Naive thymus-derived CD4-positive, alpha-beta T cell (primary cell): ENCODE measurements around the gene IRAK3. TPM values are rescaled to one million over a fixed set of nuclear protein-coding genes. Genes with fewer than 3 reads are reported as not detected.

Experiments used
- ATAC-seq: fragments of 150-1000 bp; cut with Tn5 transposase; 2 replicates; pipeline ENCODE4 v1.10.0; 2021; ENCODE audit warnings: mild to moderate bottlenecking, moderate library complexity
- CTCF ChIA-PET: fragments of 350-600 bp; sonication (Branson Sonifier 250); formaldehyde crosslinking; loops from one replicate; lab custom pipeline; 2021; ENCODE audit warnings: antibody characterized with exemption; lab: Charles Lee
- POLR2A ChIA-PET: fragments of 350-600 bp; sonication (Branson Sonifier 250); formaldehyde crosslinking; loops from one replicate; lab custom pipeline; 2021; ENCODE audit warnings: antibody characterized with exemption, inconsistent platforms; lab: Charles Lee
- DNase-seq, 9 donors: peaks; one replicate each; pipeline versions ENCODE4 v3.0.0 to v3.0.0-alpha.2; 2020 to 2022; ENCODE audit warnings: mixed read lengths in 1 of 9
- H3K27ac ChIP-seq: one replicate; pipeline ENCODE4 v1.7.0; 2013; ENCODE audit warnings: mild to moderate bottlenecking, low read depth, low read length, moderate library complexity
- H3K27me3 ChIP-seq, 2 donors: one replicate each; pipeline ENCODE4 v1.7.0; 2013; ENCODE audit warnings: low read length in 2 of 2, mild to moderate bottlenecking in 2 of 2, moderate library complexity in 2 of 2; ENCODE audit not compliant: control insufficient read depth in 2 of 2, insufficient read depth in 2 of 2
- H3K36me3 ChIP-seq, 3 experiments: 1 replicate in 2 of 3; 2 replicates in 1 of 3; pipeline ENCODE4 v1.7.0; 2013; ENCODE audit warnings: low read length in 3 of 3, mild to moderate bottlenecking in 3 of 3, moderate library complexity in 1 of 3; ENCODE audit not compliant: insufficient read depth in 3 of 3, control insufficient read depth in 2 of 3
- H3K4me1 ChIP-seq, 2 donors: one replicate each; pipeline ENCODE4 v1.7.0; 2013; ENCODE audit warnings: low read length in 2 of 2, mild to moderate bottlenecking in 2 of 2, moderate library complexity in 1 of 2; ENCODE audit not compliant: control insufficient read depth in 2 of 2, insufficient read depth in 2 of 2
- H3K4me3 ChIP-seq: 2 replicates; pipeline ENCODE4 v1.7.0; 2013; ENCODE audit warnings: mild to moderate bottlenecking, low read length
- H3K9me3 ChIP-seq, 3 experiments: 1 replicate in 2 of 3; 2 replicates in 1 of 3; pipeline ENCODE4 v1.7.0; 2013; ENCODE audit warnings: low read length in 3 of 3; ENCODE audit not compliant: control insufficient read depth in 2 of 3
- H3K27ac Mint-ChIP-seq, 9 donors: one replicate each; pipeline ENCODE4 v1.8.0; 2020 to 2022; ENCODE audit warnings: mixed read lengths in 9 of 9, mild to moderate bottlenecking in 8 of 9, moderate library complexity in 5 of 9, inconsistent platforms in 2 of 9
- H3K27me3 Mint-ChIP-seq, 5 donors: one replicate each; pipeline ENCODE4 v1.8.0; 2021 to 2022; ENCODE audit warnings: mixed read lengths in 5 of 5, mild to moderate bottlenecking in 1 of 5
- H3K36me3 Mint-ChIP-seq, 5 donors: one replicate each; pipeline ENCODE4 v1.8.0; 2020 to 2022; ENCODE audit warnings: mixed read lengths in 5 of 5, mild to moderate bottlenecking in 3 of 5, inconsistent platforms in 1 of 5
- H3K4me1 Mint-ChIP-seq, 7 donors: one replicate each; pipeline ENCODE4 v1.8.0; 2020 to 2022; ENCODE audit warnings: mixed read lengths in 7 of 7, mild to moderate bottlenecking in 3 of 7, inconsistent platforms in 1 of 7
- H3K4me3 Mint-ChIP-seq, 10 donors: one replicate each; pipeline ENCODE4 v1.8.0; 2020 to 2022; ENCODE audit warnings: mild to moderate bottlenecking in 10 of 10, mixed read lengths in 10 of 10, moderate library complexity in 6 of 10, inconsistent platforms in 2 of 10
- H3K9me3 Mint-ChIP-seq, 11 donors: one replicate each; pipeline ENCODE4 v1.8.0; 2020 to 2022; ENCODE audit warnings: mixed read lengths in 11 of 11, mild to moderate bottlenecking in 4 of 11, inconsistent platforms in 1 of 11, moderate library complexity in 1 of 11
- intact Hi-C, 2 donors: fragments of 100-400 bp; cut with micrococcal nuclease; formaldehyde crosslinking; loops; one replicate each; pipeline ENCODE4 v1.15.1; 2023
- polyA plus RNA-seq, 2 donors: library from polyadenylated mRNA; unstranded; fragments of 300-500 nt; fragmentation: Illumina TruSeq; gene quantifications; one replicate each; pipeline ENCODE4 v1.2.3, GENCODE V29; 2021
- total RNA-seq, 6 experiments: library from RNA in 5 of 6; stranded (reverse) in 5 of 6; gene quantifications; 1 replicate in 5 of 6; 2 replicates in 1 of 6; pipeline ENCODE4 v1.2.3 and lab custom pipeline; 2021 to 2026

The IRAK3 gene
- total and polyA plus RNA-seq, 7 experiments from 2014 or later, result 0.19 to 28.8 (median 1.9) TPM; not detected in 2

GRCh38 chr12:66237505-66238175, 48.6 kb downstream of the IRAK3 start:
- no peaks in the 10 kb centered on the region for H3K4me1 ChIP-seq
- no peak overlapping the region for H3K4me3 ChIP-seq
- H3K4me1 Mint-ChIP-seq, result peaks cover 0 to 9% (median 4%) of the 10 kb centered on the region in 7 donors
- intact Hi-C loops, result loop anchor here in 1 of 2 donors (5.0 kb wide), 1 partner anchor 45 kb away; no protein-coding TSS in a partner anchor
- H3K36me3 ChIP-seq, result no peaks in the 10 kb centered on the region
- H3K9me3 Mint-ChIP-seq, result peaks cover 0 to 5% (median 0%) of the 10 kb centered on the region in 11 donors
- POLR2A ChIA-PET, result no interaction called here
- no peak overlapping the region for H3K4me3 Mint-ChIP-seq
- DNase-seq (no peak), ATAC-seq (no peak)
- H3K9me3 ChIP-seq, result no peaks in the 10 kb centered on the region
- H3K27ac Mint-ChIP-seq, result no peak overlapping the region
- CTCF ChIA-PET, result no interaction called here
- H3K36me3 Mint-ChIP-seq, result peaks cover 0 to 5% (median 0%) of the 10 kb centered on the region in 5 donors
- peaks cover 0 to 6% of the 10 kb centered on the region in 2 donors for H3K27me3 ChIP-seq
- H3K27ac ChIP-seq, result no peak overlapping the region
- peaks cover 32 to 59% (median 41%) of the 10 kb centered on the region in 5 donors for H3K27me3 Mint-ChIP-seq

- ChIA-PET POLR2A (no interaction called here), CTCF (no interaction called here)
- DNase-seq, result no peak
- Mint-ChIP-seq H3K36me3 (peaks cover 0 to 6% (median 0%) of the 10 kb centered on the region in 5 donors), H3K4me1 (peaks cover 0 to 7% (median 4%) of the 10 kb centered on the region in 7 donors), H3K9me3 (peaks cover 0 to 5% (median 0%) of the 10 kb centered on the region in 11 donors), H3K27ac (no peak overlapping the region), H3K27me3 (peaks cover 29 to 54% (median 41%) of the 10 kb centered on the region in 5 donors), H3K4me3 (no peak overlapping the region)
- intact Hi-C loops, result loop anchor here in 1 of 2 donors (5.0 kb wide), 1 partner anchor 47 kb away; no protein-coding TSS in a partner anchor
- Histone ChIP-seq H3K4me3 (no peak overlapping the region), H3K9me3 (no peaks in the 10 kb centered on the region), H3K36me3 (no peaks in the 10 kb centered on the region), H3K27me3 (peaks cover 0 to 6% of the 10 kb centered on the region in 2 donors), H3K27ac (no peak overlapping the region), H3K4me1 (no peaks in the 10 kb centered on the region)
- no peak for ATAC-seq
These were observed 50.3 kb downstream of the IRAK3 start for GRCh38 chr12:66239295-66239694.

DNA sequence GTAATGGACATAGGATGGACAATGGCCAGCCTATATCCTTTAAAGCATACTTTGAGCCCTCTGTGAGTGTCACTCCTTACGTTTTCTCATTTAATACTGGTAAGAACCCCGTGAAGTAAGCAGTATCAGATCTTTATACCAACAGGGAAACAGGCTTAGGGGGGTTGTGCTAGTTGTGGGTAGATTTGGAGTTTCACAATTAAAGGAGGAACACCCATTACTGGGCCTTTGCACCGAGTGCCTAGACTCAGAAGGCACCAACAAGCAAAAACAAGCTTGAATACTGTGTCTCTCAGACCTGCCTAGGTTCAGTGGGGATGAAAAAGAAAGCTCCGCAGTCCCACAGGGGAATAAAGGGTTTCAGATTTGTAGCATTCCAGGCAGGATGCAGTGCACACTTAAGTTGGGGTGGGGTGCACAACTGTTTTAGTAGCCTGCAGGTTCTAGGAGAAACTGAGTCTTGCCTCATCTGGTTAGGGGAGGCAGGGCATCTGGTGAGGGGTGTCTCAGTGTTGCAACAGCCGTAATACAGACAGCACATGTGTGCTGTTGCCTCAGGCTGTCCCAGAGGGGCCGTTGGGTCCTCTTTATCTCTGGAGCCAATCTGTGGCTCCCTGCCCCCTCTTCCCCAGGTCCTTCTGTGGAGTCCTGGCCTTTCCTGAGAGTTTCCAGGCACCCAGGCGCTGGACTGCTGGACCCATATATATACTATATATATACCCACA, 51.2 kb downstream of the IRAK3 start:
- Histone ChIP-seq H3K4me3 (no peak overlapping the region), H3K9me3 (no peaks in the 10 kb centered on the region), H3K36me3 (no peaks in the 10 kb centered on the region), H3K4me1 (no peaks in the 10 kb centered on the region), H3K27ac (no peak overlapping the region), H3K27me3 (peaks cover 0 to 6% of the 10 kb centered on the region in 2 donors)
- ChIA-PET CTCF (no interaction called here), POLR2A (no interaction called here)
- DNase-seq, result no peak
- ATAC-seq, result no peak
- Mint-ChIP-seq H3K4me3 (no peak overlapping the region), H3K27ac (no peak overlapping the region), H3K36me3 (peaks cover 0 to 7% (median 0%) of the 10 kb centered on the region in 5 donors), H3K4me1 (peaks cover 0 to 7% (median 4%) of the 10 kb centered on the region in 7 donors), H3K27me3 (peaks cover 21 to 47% (median 41%) of the 10 kb centered on the region in 5 donors), H3K9me3 (peaks cover 0 to 5% (median 0%) of the 10 kb centered on the region in 11 donors)
- intact Hi-C loops, result no loop called here

DNA sequence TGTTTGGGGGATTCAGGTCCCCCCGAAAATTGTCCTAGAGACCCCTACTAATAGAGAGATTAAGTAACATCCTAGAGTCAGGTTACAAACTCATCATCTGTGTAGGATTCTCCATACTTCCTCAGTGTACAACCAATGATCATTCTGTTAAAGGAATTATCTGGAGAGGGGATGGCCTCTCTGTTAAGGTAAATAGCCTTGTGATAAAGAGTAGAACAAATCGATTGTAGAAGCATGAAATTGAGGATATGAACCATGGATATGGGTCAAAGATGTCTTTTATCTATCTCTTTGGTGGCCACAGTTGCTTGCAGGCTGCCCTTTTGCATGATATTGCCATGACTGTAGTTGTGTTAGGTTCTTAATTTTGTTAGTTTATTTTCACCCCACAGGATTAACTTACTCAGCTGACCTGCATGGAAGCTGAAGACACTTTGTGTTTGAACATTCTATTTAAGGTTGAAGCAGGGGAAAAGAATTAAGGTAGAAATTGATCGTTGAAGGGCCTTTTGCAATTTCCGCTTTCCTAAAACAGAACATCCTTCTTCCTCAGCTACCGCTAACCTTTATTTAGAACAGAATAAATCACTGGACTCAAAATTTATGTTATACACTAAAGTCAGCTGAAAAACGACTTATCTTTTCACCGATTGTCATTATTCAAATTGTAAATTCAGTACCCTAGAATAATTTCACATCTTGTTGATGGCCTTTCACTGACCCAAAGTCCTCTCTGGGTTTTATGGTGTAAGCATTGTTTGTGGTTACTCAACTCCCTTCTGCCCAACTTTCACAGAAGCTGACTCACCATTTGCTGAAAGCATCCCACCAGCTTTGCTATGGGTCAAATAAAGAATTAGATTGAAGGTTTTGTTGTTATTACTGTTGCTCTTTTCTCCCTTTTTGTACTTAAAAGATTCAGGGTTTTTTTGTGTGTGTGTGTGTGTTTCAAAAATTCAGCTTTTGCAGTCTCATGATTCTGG, 52.3 kb downstream of the IRAK3 start:
- DNase-seq (no peak), ATAC-seq (peak; percentile 50)
- H3K27ac Mint-ChIP-seq, result no peak overlapping the region
- H3K27me3 Mint-ChIP-seq, result peaks cover 18 to 45% (median 36%) of the 10 kb centered on the region in 5 donors
- Histone ChIP-seq H3K4me1 (no peaks in the 10 kb centered on the region), H3K27me3 (peaks cover 0 to 6% of the 10 kb centered on the region in 2 donors), H3K36me3 (no peaks in the 10 kb centered on the region), H3K9me3 (no peaks in the 10 kb centered on the region), H3K4me3 (no peak overlapping the region), H3K27ac (no peak overlapping the region)
- intact Hi-C loops, result no loop called here
- H3K9me3 Mint-ChIP-seq, result peaks cover 0 to 3% (median 0%) of the 10 kb centered on the region in 11 donors
- ChIA-PET POLR2A (no interaction called here), CTCF (interaction anchor here (0.6 to 1.0 kb wide), 3 partner anchors 25 to 59 kb away, joined by 3 to 4 read pairs (median 3); no protein-coding TSS in a partner anchor)
- H3K4me3 Mint-ChIP-seq, result no peak overlapping the region
- peaks cover 0 to 5% (median 0%) of the 10 kb centered on the region in 7 donors for H3K4me1 Mint-ChIP-seq
- H3K36me3 Mint-ChIP-seq, result peaks cover 0 to 5% (median 0%) of the 10 kb centered on the region in 5 donors

DNA sequence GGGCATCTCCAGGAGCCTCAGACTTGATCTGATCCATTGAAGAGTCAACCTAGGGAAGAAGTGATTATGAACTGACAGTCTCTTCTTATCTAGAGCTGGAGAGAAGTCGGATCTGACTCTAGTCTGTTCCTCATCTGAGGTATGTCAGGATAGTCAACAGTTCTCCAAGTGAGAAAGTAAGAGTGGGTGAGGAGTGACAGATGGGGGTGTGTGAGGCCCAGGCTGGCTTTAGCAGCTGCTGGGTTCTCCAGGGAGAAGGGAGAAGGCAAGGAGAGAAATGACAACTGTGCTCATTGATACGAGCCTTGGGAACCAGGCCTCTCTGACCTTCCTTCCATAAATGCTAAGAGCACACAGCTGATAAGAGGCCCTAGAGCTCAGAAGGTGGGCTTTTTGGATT, 53.3 kb downstream of the IRAK3 start:
- POLR2A ChIA-PET, result no interaction called here
- Histone ChIP-seq H3K27me3 (no peaks in the 10 kb centered on the region), H3K9me3 (no peaks in the 10 kb centered on the region), H3K4me1 (no peaks in the 10 kb centered on the region), H3K4me3 (no peak overlapping the region), H3K27ac (no peak overlapping the region), H3K36me3 (no peaks in the 10 kb centered on the region)
- Mint-ChIP-seq H3K27ac (no peak overlapping the region), H3K27me3 (peaks cover 10 to 37% (median 28%) of the 10 kb centered on the region in 5 donors), H3K9me3 (no peaks in the 10 kb centered on the region), H3K4me3 (no peak overlapping the region), H3K4me1 (peaks cover 0 to 2% (median 0%) of the 10 kb centered on the region in 7 donors), H3K36me3 (peaks cover 0 to 3% (median 0%) of the 10 kb centered on the region in 5 donors)
- intact Hi-C loops, result no loop called here
- DNase-seq (no peak), ATAC-seq (no peak)
- CTCF ChIA-PET, result interaction anchor here (1.0 kb wide), 1 partner anchor 24 kb away, joined by 4 read pairs; no protein-coding TSS in a partner anchor

- DNase-seq, result no peak
- H3K4me1 ChIP-seq, result no peaks in the 10 kb centered on the region
- no peaks in the 10 kb centered on the region for H3K36me3 ChIP-seq
- no peaks in the 10 kb centered on the region for H3K9me3 ChIP-seq
- H3K27ac Mint-ChIP-seq, result no peak overlapping the region
- no peaks in the 10 kb centered on the region for H3K27me3 ChIP-seq
- H3K9me3 Mint-ChIP-seq, result no peaks in the 10 kb centered on the region
- intact Hi-C loops, result no loop called here
- H3K4me3 Mint-ChIP-seq, result no peak overlapping the region
- peaks cover 0 to 2% (median 0%) of the 10 kb centered on the region in 7 donors for H3K4me1 Mint-ChIP-seq
- ChIA-PET POLR2A (no interaction called here), CTCF (interaction anchor here (0.6 kb wide), 1 partner anchor 29 kb away, joined by 3 read pairs; no protein-coding TSS in a partner anchor)
- H3K27ac ChIP-seq, result no peak overlapping the region
- peaks cover 0 to 25% (median 15%) of the 10 kb centered on the region in 5 donors for H3K27me3 Mint-ChIP-seq
- H3K4me3 ChIP-seq, result no peak overlapping the region
- H3K36me3 Mint-ChIP-seq, result peaks cover 0 to 3% (median 0%) of the 10 kb centered on the region in 5 donors
- ATAC-seq, result no peak
These were observed 54.9 kb downstream of the IRAK3 start for GRCh38 chr12:66243911-66244310.
